C1 segment of cervical spinal cord (tissue), 14 donors: ENCODE data around the gene HSF2BP.
A peak's percentile ranks its signal among the peaks of the same experiment; 100 is the strongest.
"Not testable (repeated sequence)": the region's sequence is repeated elsewhere in the genome, so short reads cannot be mapped to it uniquely, and the experiment has no call there.

Source experiments
- DNase-seq, 14 donors: peaks; one replicate each; lab custom pipeline; 2025; lab: John Stamatoyannopoulos, UW

The HSF2BP gene

GRCh38 chr21:43659136-43660000 is at the start of gene HSF2BP, which contains the start of gene RRP1B:
TSS of gene HSF2BP (minus strand) at chr21:43659488. CDS start at chr21:43658096, 1,392 bp downstream.
TSS of gene RRP1B (plus strand) at chr21:43659560. CDS start at chr21:43659665, 105 bp downstream.
- DNase-seq = peak in 13 of 14 donors; percentile 43 to 87 (median 65)

- DNase-seq = no peak
These were observed 49.6 kb upstream of the HSF2BP start for GRCh38 chr21:43708745-43709381.

GRCh38 chr21:43707462-43707861 is 48.2 kb upstream of the HSF2BP start:
- no peak for DNase-seq

DNA sequence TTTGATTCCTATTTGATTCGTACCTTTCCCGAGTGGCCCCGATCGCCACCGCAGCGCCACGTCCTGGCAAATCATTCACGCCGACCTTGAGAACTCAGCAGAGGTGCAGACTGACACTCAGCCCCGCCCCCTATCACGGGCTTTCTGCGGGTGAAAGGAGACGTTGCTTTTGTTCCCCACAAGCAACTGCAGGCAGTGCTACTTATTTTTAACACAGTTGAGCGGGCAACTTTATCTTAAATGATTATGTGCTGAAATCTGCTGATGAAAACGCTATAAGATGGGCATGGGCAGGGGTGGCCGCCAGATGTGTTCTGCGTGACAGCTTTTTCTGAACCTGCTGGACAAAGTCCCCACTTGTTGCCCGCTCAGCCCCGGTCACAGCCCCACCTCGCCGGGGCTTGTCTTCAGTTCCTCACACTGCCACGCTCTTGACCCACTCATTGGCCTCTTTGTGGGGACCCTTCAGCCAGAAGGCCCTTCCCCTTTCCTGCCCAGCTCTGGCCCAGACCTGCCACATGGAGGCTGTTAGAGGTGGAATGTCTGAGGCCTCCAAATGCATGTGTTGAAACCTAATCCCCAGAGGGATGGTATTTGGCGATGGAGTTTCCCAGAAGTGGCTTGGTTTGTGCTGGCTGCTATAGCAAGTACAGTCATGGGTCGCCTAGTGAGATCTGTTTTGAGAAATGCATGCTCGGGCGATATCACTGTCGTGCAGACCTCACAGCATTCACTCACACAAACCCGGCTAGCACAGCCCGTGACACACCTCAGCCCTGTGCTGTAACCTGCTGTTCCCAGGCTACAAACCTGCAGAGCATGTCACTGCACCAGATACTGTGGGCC is 44.0 kb upstream of the HSF2BP start:
- DNase-seq = no peak

DNA sequence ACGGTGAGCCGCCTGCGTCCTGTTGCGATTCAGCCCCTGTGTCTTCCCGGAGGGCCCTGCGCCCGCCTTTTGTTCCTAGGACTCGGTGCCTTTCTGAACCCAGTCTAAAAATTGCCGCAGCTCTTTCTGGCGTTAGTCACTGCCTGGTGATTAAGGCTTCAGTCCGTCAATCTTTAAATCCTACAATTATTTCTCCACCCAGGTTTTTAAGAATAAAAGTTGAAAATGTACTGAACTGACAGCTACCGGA is 43.4 kb upstream of the HSF2BP start:
- DNase-seq = no peak

DNA sequence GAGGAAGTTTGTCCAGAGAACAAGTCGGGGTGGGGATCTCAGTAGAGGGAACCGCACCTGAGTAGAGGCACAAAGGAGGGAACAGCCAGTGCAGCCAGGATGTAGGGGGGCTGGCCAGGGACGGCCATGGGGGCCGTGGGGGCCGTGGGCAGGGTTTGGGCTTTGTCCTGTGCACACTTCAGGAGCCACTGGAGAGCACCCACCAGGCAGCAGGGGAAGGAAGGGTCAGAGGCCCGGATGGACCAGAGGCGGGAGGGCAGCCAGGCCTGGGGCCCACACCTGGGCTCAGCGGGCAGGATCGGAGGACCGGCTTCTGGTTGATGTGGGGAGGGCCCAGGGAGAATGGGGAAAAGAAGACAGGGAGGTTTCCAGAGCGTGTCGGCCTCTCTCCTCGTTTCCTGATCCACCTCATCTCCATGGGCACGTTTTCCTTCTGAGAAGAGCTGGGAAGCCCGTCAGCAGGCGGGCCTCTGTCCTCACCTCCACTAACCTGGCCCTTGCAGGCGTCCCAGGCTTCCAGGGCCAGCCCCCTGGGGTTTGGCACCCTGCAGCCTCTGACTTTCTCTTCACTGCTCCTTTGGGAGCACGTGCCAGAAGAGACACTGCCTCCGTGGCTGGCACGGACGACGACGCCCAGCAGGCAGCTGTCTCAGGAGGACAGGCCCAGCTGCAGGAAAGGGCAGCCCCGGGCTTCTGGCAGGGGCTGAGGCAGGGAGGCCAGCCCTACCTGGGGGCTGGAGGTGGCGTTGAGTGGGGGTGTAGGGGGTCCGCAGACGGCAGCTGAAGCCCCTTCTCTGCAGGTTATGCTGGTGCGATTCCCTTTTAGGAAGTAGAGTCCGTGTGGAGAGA is 42.9 kb upstream of the HSF2BP start:
- DNase-seq = no peak

GRCh38 chr21:43699933-43700599 is 40.8 kb upstream of the HSF2BP start:
- DNase-seq = peak in 1 of 14 donors; percentile 34

DNA sequence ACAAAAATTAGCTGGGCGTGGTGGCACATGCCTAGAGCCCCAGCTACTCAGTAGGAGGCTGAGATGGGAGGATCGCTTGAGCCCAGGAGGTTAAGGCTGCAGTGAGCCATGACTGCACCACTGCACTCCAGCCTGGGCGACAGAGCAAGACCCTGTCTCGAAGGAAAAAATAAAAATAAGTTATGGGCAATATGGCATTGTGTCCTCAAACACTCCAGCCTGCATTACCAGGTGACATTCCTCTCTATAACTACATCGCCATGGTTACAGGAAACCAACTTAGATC is 40.1 kb upstream of the HSF2BP start:
- not testable (repeated sequence) for DNase-seq

DNA sequence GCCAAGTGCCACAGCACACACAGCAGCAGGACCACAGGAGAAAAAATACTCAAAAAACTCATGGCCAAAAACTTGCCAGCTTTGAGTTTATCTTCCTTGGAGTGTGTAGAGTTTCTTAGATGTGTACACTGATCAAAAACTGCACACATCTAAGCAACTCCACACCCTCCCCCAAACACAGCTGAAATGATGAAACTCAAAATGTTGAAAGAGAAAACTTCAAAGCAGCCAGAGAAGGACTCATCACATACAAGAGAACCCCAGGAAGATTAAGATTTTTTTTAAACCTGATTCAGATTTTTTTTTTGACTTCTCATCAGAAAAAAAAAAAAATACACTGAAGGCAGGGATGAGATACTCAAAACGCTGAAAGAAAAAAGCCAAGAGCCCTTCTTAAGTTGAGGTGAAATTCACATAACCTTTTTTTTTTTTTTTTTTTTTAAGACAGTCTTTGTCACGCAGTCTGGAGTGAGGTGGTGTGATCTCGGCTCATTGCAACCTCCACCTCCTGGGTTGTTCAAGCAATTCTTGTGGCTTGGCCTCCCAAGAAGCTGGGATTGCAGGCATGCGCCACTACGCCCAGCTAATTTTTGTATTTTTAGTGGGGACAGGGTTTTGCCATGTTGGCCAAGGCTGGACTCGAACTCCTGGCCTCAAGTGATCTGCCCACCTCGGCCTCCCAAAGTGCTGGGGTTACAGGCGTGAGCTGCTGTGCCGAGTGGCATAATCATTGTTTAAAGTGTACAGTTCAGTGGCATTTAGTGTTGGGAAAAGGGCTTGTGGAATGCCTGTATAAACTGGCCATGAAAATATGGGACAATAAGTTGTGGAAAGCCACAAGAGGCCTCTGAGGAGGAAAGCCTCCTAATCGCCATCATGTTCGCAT is 38.7 kb upstream of the HSF2BP start:
- DNase-seq = no peak

DNA sequence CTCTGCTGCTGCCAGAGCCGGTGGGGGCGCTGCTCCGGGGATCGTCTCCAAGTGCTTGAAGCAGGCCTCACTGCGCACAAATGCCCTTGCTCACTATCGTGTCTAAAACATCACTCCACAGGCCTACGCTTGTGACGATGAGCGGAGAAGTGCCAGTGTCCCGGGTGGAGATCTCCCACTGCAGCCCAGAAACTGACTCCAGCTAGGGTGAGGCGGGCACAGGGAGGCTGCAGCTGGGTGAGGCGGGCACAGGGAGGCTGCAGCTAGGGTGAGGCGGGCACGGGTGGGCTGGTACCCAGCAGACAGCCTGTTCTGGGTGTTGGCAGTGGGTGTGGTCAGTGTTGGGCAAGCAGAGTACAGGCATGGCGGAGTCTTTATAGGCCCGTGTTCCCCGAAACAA is 36.9 kb upstream of the HSF2BP start:
- DNase-seq = no peak

DNA sequence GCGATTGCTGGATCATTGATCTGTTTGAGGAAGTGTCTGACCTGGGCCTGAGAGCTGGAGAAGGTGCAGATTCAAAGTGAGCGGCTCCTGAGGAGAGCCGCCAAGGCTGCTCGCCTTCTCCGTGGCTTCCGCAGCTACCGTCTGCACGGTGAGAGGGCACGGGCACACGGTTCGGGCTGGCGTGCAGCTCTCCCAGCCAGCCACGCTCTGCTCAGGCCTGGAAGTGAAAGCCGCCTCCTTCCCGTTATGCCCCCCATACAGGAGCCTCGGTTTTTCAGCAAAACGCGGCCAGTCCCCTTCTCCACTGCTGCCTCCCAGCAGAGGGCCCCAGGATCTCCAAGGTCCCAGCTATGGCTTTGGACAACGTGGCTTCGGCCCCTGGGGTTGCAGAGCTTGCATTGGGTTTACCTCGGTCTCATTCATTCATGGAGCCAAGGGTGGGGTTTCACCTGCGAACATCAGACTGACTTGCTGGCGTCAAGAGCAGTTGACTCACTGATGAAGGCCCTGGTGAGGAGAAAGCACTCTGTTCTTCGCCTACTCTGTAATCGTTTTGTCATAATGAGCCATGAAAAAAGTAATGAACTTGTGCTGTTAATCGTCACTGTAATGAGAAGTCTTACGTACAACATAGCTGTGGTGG is 35.3 kb upstream of the HSF2BP start:
- DNase-seq = no peak

DNA sequence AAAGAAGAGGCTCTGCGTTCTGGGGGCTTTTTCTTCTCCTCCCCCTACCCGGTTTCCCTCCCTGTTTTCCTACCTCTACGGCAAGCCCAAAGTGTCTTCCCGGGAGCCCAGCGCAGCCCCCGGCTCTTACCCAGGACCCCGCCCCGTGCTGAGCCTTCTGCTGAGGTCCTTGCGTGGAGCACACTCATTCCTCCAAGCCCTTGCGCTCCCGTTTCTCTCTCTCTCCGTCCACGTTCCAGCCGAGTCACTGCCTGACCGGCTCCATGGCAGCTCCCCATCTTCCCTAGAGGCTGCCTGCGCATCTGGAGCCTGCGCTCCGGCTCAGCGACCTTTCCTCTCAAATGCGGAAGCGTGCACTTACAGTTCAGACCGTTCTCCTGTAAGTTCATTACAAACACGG is 34.7 kb upstream of the HSF2BP start:
- no peak for DNase-seq

GRCh38 chr21:43692949-43693348 is 33.7 kb upstream of the HSF2BP start:
- DNase-seq = no peak

- no peak for DNase-seq
These were observed 32.5 kb upstream of the HSF2BP start for GRCh38 chr21:43691801-43692200.

GRCh38 chr21:43691086-43691795 is 32.0 kb upstream of the HSF2BP start:
- no peak for DNase-seq

- DNase-seq = no peak
These were observed 31.1 kb upstream of the HSF2BP start for GRCh38 chr21:43690346-43690745.

DNA sequence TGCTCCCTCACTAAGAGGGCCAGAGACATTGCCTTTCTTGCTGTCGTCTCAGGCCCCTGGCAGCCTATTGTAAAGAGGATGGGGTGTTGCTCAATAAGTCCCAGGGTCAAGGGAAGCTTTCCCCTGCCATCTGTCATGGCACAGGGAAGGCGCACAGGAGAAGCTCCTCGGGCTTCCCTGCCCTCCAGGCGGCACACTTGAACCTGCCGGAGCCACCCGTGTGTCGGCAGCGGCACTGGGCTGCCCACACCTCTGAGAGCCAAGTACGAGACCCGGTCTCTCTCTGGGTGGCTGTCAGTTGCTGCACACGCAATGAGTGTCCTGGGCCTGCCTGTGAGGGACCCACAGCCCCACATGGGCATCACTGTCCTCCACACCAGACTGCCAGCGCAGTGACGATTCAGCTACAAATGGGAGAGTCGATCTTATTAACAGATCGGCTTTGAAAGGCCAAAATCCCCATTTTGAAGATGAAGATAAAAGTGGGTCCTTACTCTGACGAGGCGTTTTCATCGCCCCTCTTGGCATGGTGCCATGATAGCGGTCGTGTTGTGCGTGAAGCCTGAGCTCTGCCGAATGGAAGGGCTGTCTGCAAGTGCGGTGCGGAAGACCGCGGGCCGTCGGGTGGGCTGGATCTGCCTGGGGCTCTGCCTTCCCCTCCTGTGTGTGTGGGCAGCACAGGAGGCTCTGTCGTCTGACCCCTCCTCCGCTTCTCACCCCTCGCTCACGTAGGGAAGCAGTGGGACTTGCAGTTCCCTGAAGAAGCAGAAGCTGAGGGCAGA is 30.5 kb upstream of the HSF2BP start:
- DNase-seq = no peak

GRCh38 chr21:43688906-43689305 is 29.6 kb upstream of the HSF2BP start:
- no peak for DNase-seq
